HepG2 (cell line): ENCODE data around the gene SNX24. TPM values are rescaled to one million over a fixed set of nuclear protein-coding genes. Genes with fewer than 3 reads are reported as not detected.

ENCODE experiments used
- ATAC-seq: fragments of 200-7000 bp; cut with Tn5 transposase; 3 replicates; pipeline ENCODE4 v1.9.1; 2020; ENCODE audit warnings: mild to moderate bottlenecking, moderate library complexity
- BruUV-seq: library from RNA; stranded (reverse); fragments of 400-500 nt; replicated peaks from 2 replicates; lab custom pipeline; 2021; lab: Mats Ljungman, UMichigan
- CTCF ChIA-PET: fragments of 300-600 bp; formaldehyde crosslinking; extraction: SDS; loops from one replicate; lab custom pipeline; 2021; ENCODE audit warnings: low total read pairs, inconsistent platforms, low intra/inter-chr PET ratio; lab: Yijun Ruan, JAX
- POLR2A ChIA-PET: fragments of 350-600 bp; sonication (Branson Sonifier 250); formaldehyde crosslinking; loops from one replicate; lab custom pipeline; 2020; ENCODE audit warnings: antibody characterized with exemption, inconsistent platforms; lab: Yijun Ruan, JAX
- DNase-seq: peaks from one replicate; pipeline ENCODE4 v3.0.0-alpha.2; 2015; ENCODE audit warnings: low spot score
- FAIRE-seq: peaks from 3 replicates; lab custom pipeline; 2011; peaks lifted over from hg19 to GRCh38; lab: Jason Lieb, UNC
- H2AFZ ChIP-seq: one replicate; pipeline ENCODE4 v1.6.1; 2011; ENCODE audit warnings: low read length, inconsistent platforms
- H3K27ac ChIP-seq: fragments of 300-600 bp; 3 replicates; pipeline ENCODE4 v1.8.0; 2011; ENCODE audit warnings: mixed run types, mild to moderate bottlenecking, mixed read lengths, low read length, inconsistent platforms; ENCODE audit not compliant: insufficient read depth; ENCODE audit errors: extremely low read length
- H3K27me3 ChIP-seq, 2 experiments: fragments of 200-600 bp in 1 of 2; 2 replicates in 1 of 2; 3 replicates in 1 of 2; pipeline versions ENCODE4 v1.6.0 to v1.8.0; 2011; ENCODE audit warnings: low read length in 2 of 2, mild to moderate bottlenecking in 2 of 2, moderate library complexity in 2 of 2, inconsistent platforms in 1 of 2; ENCODE audit not compliant: insufficient read depth in 2 of 2, control insufficient read depth in 1 of 2
- H3K36me3 ChIP-seq, 2 experiments: fragments of 200-600 bp in 1 of 2; replicated peaks in 1 of 2; 2 replicates in 1 of 2; 3 replicates in 1 of 2; pipeline versions ENCODE4 v1.5.1 to v1.8.0; 2011; ENCODE audit warnings: low read length in 2 of 2, inconsistent platforms in 1 of 2; ENCODE audit not compliant: insufficient read depth in 2 of 2, control insufficient read depth in 1 of 2
- H3K4me1 ChIP-seq: 2 replicates; pipeline ENCODE4 v1.5.1; 2012; ENCODE audit warnings: low read length, inconsistent platforms; ENCODE audit not compliant: insufficient read depth
- H3K4me2 ChIP-seq: 2 replicates; pipeline ENCODE4 v1.6.0; 2011; ENCODE audit warnings: low read depth, low read length, inconsistent platforms
- H3K4me3 ChIP-seq, 3 experiments: fragments of 200-600 bp in 1 of 3; sonication (generic), shearing (Covaris generic) in 1 of 3; replicated peaks in 1 of 3; 2 replicates each; pipeline ENCODE4 v1.5.1; 2011 to 2016; ENCODE audit warnings: low read length in 3 of 3, inconsistent platforms in 2 of 3, low read depth in 2 of 3, mild to moderate bottlenecking in 2 of 3, control low read depth in 1 of 3, mixed read lengths in 1 of 3; ENCODE audit not compliant: insufficient read depth in 1 of 3
- H3K79me2 ChIP-seq: one replicate; pipeline ENCODE4 v1.6.1; 2011; ENCODE audit warnings: low read length, inconsistent platforms; ENCODE audit not compliant: insufficient read depth
- H3K9ac ChIP-seq: 2 replicates; pipeline ENCODE4 v1.6.0; 2011; ENCODE audit warnings: mild to moderate bottlenecking, low read depth, low read length, inconsistent platforms; ENCODE audit not compliant: insufficient read depth
- H3K9me3 ChIP-seq: 2 replicates; pipeline ENCODE4 v1.5.1; 2012; ENCODE audit warnings: mild to moderate bottlenecking, low read length
- H4K20me1 ChIP-seq: 2 replicates; pipeline ENCODE4 v1.6.0; 2011; ENCODE audit warnings: inconsistent platforms, mild to moderate bottlenecking, low read length, moderate library complexity; ENCODE audit not compliant: insufficient read depth
- HMGXB3 ChIP-seq: sonication (generic); formaldehyde crosslinking; IDR thresholded peaks from 2 replicates; pipeline ENCODE4 v1.4.0; 2020; ENCODE audit warnings: missing genetic modification reagents, borderline replicate concordance
- ISL2 ChIP-seq: sonication (generic); formaldehyde crosslinking; IDR thresholded peaks from 2 replicates; pipeline ENCODE4 v1.5.0; 2020; ENCODE audit warnings: missing genetic modification reagents
- WGBS: methylation state at CpG from one replicate; pipeline ENCODE4 v1.1.6; 2017; ENCODE audit warnings: low lambda C conversion rate; 5-methylcytosine and 5-hydroxymethylcytosine counted together
- in situ Hi-C: cut with HindIII; loops from 2 replicates; pipeline ENCODE4 v1.10.0; 2017; ENCODE audit warnings: low pct_unique_long_range_greater_than_20kb; ENCODE audit not compliant: extremely low pct_ligation_motif_present
- intact Hi-C: fragments of 100-400 bp; cut with micrococcal nuclease; formaldehyde crosslinking; loops from one replicate; pipeline ENCODE4 v1.10.0; 2022; ENCODE audit not compliant: unreplicated experiment
- polyA plus RNA-seq, 8 experiments: library from polyadenylated mRNA; depleted of rRNA in 3 of 8; stranded (reverse) in 7 of 8; unstranded in 1 of 8; fragments of >200 nt; fragmentation: Illumina TruSeq in 4 of 8; extraction: Trizol in 4 of 8; gene quantifications; 2 replicates each; pipeline versions ENCODE4 v1.2.1 to v1.2.3, GENCODE V29; 2011 to 2016; ENCODE audit warnings: low read depth in 4 of 8, missing spikeins in 1 of 8, mixed read lengths in 1 of 8; ENCODE audit not compliant: insufficient read depth in 1 of 8
- total RNA-seq, 5 experiments: library from RNA; depleted of rRNA; stranded (reverse); fragments of >200 nt; fragmentation: Illumina TruSeq; extraction: Trizol; gene quantifications; 2 replicates each; pipeline ENCODE4 v1.2.3, GENCODE V29; 2016; ENCODE audit warnings: low read depth in 1 of 5

The SNX24 gene
- total and polyA plus RNA-seq, 2 of the 13 experiments (the other 11 are each of a cell fraction or from before 2014, with no cell fraction given) = 7.2 to 23.7 TPM

GRCh38 chr5:122877518-122877917 lies 32.1 kb downstream of the SNX24 start (continued):
- TF ChIP-seq HMGXB3 (CRISPR knock-in tag) = no peak

- Histone ChIP-seq H3K27me3 (no peaks in the 10 kb centered on the region), H3K36me3 (no peaks in the 10 kb centered on the region), H3K9me3 (no peaks in the 10 kb centered on the region), H4K20me1 (no peaks in the 10 kb centered on the region; the same call in 1 of the 2 replicates), H3K27ac (no peak overlapping the region), H3K9ac (no peak overlapping the region), H2AFZ (no peak overlapping the region), H3K79me2 (no peaks in the 10 kb centered on the region), H3K4me1 (no peaks in the 10 kb centered on the region), H3K4me3 (no peak overlapping the region), H3K4me2 (no peak overlapping the region)
- 93% methylated on average over 3 of the region's 3 CpGs for WGBS
- ChIA-PET CTCF (no interaction called here), POLR2A (no interaction called here)
- ATAC-seq (no peak), FAIRE-seq (no peak), DNase-seq (no peak)
- no peak for TF ChIP-seq ISL2 (CRISPR knock-in tag)
- intact Hi-C loops (no loop called here), in situ Hi-C loops (no loop called here)
- no TSS peak for BruUV-seq
Measured at GRCh38 chr5:122879076-122879475, 33.7 kb downstream of the SNX24 start.
